ENCODE results near the gene NOP58.

Gene NOP58

GRCh38 chr2:202335791-202336467 lies 70.4 kb downstream of the NOP58 start:
- no peak overlapping the region for H3K4me3 ChIP-seq (ENCODE audit: low read length)
- TF ChIP-seq CTCF (conservative IDR thresholded peaks at IDR 0.05; ENCODE audit: low read depth, low read length) = no peak
- DNase-seq (ENCODE audit: low read depth) = no peak

GRCh38 chr2:202337151-202337550 lies 71.6 kb downstream of the NOP58 start:
- no peak overlapping the region for H3K4me3 ChIP-seq (ENCODE audit: low read length)
- TF ChIP-seq CTCF (conservative IDR thresholded peaks at IDR 0.05; ENCODE audit: low read depth, low read length) = no peak
- DNase-seq (ENCODE audit: low read depth) = no peak

- DNase-seq (ENCODE audit: low read depth) = no peak
- TF ChIP-seq CTCF (conservative IDR thresholded peaks at IDR 0.05; ENCODE audit: low read depth, low read length) = no peak
- H3K4me3 ChIP-seq (ENCODE audit: low read length) = no peak overlapping the region
Measured at GRCh38 chr2:202337706-202338346, 72.3 kb downstream of the NOP58 start.

- no peak for TF ChIP-seq CTCF (conservative IDR thresholded peaks at IDR 0.05; ENCODE audit: low read depth, low read length)
Measured at GRCh38 chr2:202339071-202339870, 73.7 kb downstream of the NOP58 start.

GRCh38 chr2:202344178-202344577 lies 78.6 kb downstream of the NOP58 start:
- no peak for DNase-seq (ENCODE audit: low read depth)
- H3K4me3 ChIP-seq (ENCODE audit: low read length) = no peak overlapping the region
- TF ChIP-seq CTCF (conservative IDR thresholded peaks at IDR 0.05; ENCODE audit: low read depth, low read length) = no peak

More at GRCh38 chr2:202339071-202339870, 73.7 kb downstream of the NOP58 start:
- no peak overlapping the region for H3K4me3 ChIP-seq (ENCODE audit: low read length)
- no peak for DNase-seq (ENCODE audit: low read depth)

GRCh38 chr2:202346180-202346579 lies 80.6 kb downstream of the NOP58 start:
- no peak for DNase-seq (ENCODE audit: low read depth)
- TF ChIP-seq CTCF (conservative IDR thresholded peaks at IDR 0.05; ENCODE audit: low read depth, low read length) = no peak
- H3K4me3 ChIP-seq (ENCODE audit: low read length) = no peak overlapping the region
